ENCODE data around the gene BCAR1.
"Not testable (repeated sequence)": the region's sequence is repeated elsewhere in the genome, so short reads cannot be mapped to it uniquely, and the experiment has no call there.

The BCAR1 gene

GRCh38 chr16:75248142-75248535 lies 3.3 kb downstream of the BCAR1 start:
- no peak for DNase-seq (ENCODE audit: low spot score in 2 of 2)
- no peak overlapping the region for H3K27ac Mint-ChIP-seq (ENCODE audit: low read depth)
- H3K36me3 Mint-ChIP-seq (ENCODE audit: insufficient read depth), result no peaks in the 10 kb centered on the region
- no peak for ATAC-seq (replicated peaks; ENCODE audit: extremely low read depth, poor library complexity, severe bottlenecking)
- H3K4me3 Mint-ChIP-seq, result no peak overlapping the region
- no peaks in the 10 kb centered on the region for H3K9me3 Mint-ChIP-seq
- H3K27me3 Mint-ChIP-seq, result peaks cover 65% of the 10 kb centered on the region
- peaks cover 6% of the 10 kb centered on the region for H3K4me1 Mint-ChIP-seq

GRCh38 chr16:75247249-75247648 lies 4.2 kb downstream of the BCAR1 start:
- Mint-ChIP-seq H3K9me3 (no peaks in the 10 kb centered on the region), H3K27ac (ENCODE audit: low read depth) (no peak overlapping the region), H3K36me3 (ENCODE audit: insufficient read depth) (no peaks in the 10 kb centered on the region), H3K4me3 (no peak overlapping the region), H3K4me1 (peaks cover 6% of the 10 kb centered on the region), H3K27me3 (peaks cover 57% of the 10 kb centered on the region)
- no peak for ATAC-seq (replicated peaks; ENCODE audit: extremely low read depth, poor library complexity, severe bottlenecking)
- DNase-seq (ENCODE audit: low spot score in 2 of 2), result no peak

DNA sequence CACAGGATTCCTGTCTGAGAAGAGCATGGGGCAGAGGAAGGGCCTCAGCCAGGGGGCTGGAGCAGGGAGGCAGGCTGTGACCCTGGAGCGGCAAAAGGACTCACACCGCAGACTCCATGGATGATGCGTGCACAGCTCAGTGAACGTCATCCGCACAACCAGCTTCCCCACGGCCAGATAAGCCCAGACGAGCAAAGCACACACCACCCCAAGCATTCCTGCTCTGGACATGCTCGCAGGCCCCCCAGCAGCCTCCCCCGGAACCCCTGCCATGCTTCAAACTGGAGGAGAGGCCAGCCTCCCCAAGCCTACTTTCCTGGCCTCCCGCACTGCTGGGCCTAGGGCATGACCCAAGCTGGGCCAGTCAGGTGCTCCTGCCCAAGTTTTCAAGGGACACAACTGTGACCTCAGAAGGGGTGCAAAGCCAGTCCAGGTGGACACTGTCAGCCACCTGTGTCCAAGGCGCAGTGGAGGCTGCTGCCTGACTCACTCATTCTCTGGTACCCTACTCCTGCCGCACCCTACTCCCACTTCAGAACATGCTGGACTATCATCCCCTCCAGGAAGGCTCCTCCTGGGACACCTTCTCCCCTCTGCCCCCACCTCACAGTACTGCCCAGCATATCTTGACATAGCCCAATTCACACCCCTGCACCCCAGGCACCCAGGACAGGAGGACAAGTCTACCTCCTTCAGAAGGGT lies 4.8 kb downstream of the BCAR1 start:
- Mint-ChIP-seq H3K9me3 (no peaks in the 10 kb centered on the region), H3K4me1 (peaks cover 6% of the 10 kb centered on the region), H3K4me3 (no peak overlapping the region), H3K36me3 (ENCODE audit: insufficient read depth) (no peaks in the 10 kb centered on the region), H3K27me3 (peaks cover 51% of the 10 kb centered on the region), H3K27ac (ENCODE audit: low read depth) (no peak overlapping the region)
- ATAC-seq (replicated peaks; ENCODE audit: extremely low read depth, poor library complexity, severe bottlenecking) (no peak), DNase-seq (ENCODE audit: low spot score in 2 of 2) (no peak)

GRCh38 chr16:75244844-75245758 lies 6.3 kb downstream of the BCAR1 start:
- ATAC-seq (replicated peaks; ENCODE audit: extremely low read depth, poor library complexity, severe bottlenecking) (no peak), DNase-seq (ENCODE audit: low spot score in 2 of 2) (no peak)
- Mint-ChIP-seq H3K4me3 (no peak overlapping the region), H3K36me3 (ENCODE audit: insufficient read depth) (no peaks in the 10 kb centered on the region), H3K9me3 (no peaks in the 10 kb centered on the region), H3K27me3 (peaks cover 44% of the 10 kb centered on the region), H3K4me1 (peaks cover 6% of the 10 kb centered on the region), H3K27ac (ENCODE audit: low read depth) (no peak overlapping the region)

- no peak for DNase-seq (ENCODE audit: low spot score in 2 of 2)
- Mint-ChIP-seq H3K9me3 (no peaks in the 10 kb centered on the region), H3K4me3 (no peak overlapping the region), H3K4me1 (peaks cover 6% of the 10 kb centered on the region), H3K27ac (ENCODE audit: low read depth) (no peak overlapping the region), H3K27me3 (peaks cover 41% of the 10 kb centered on the region), H3K36me3 (ENCODE audit: insufficient read depth) (no peaks in the 10 kb centered on the region)
- no peak for ATAC-seq (replicated peaks; ENCODE audit: extremely low read depth, poor library complexity, severe bottlenecking)
Measured at GRCh38 chr16:75244225-75244809, 7.1 kb downstream of the BCAR1 start.

- no peak for ATAC-seq (replicated peaks; ENCODE audit: extremely low read depth, poor library complexity, severe bottlenecking)
- Mint-ChIP-seq H3K36me3 (ENCODE audit: insufficient read depth) (no peaks in the 10 kb centered on the region), H3K9me3 (no peaks in the 10 kb centered on the region), H3K4me1 (peaks cover 6% of the 10 kb centered on the region), H3K27ac (ENCODE audit: low read depth) (no peak overlapping the region), H3K27me3 (peaks cover 35% of the 10 kb centered on the region), H3K4me3 (no peak overlapping the region)
- no peak for DNase-seq (ENCODE audit: low spot score in 2 of 2)
Measured at GRCh38 chr16:75243667-75244224, 7.7 kb downstream of the BCAR1 start.

GRCh38 chr16:75242436-75243078 lies 8.9 kb downstream of the BCAR1 start:
- DNase-seq (ENCODE audit: low spot score in 2 of 2); H3K36me3 Mint-ChIP-seq (ENCODE audit: insufficient read depth); H3K4me1 Mint-ChIP-seq; ATAC-seq (replicated peaks; ENCODE audit: extremely low read depth, poor library complexity, severe bottlenecking); H3K27ac Mint-ChIP-seq (ENCODE audit: low read depth); H3K4me3 Mint-ChIP-seq; H3K9me3 Mint-ChIP-seq: not testable (repeated sequence)
- peaks cover 24% of the 10 kb centered on the region for H3K27me3 Mint-ChIP-seq

DNA sequence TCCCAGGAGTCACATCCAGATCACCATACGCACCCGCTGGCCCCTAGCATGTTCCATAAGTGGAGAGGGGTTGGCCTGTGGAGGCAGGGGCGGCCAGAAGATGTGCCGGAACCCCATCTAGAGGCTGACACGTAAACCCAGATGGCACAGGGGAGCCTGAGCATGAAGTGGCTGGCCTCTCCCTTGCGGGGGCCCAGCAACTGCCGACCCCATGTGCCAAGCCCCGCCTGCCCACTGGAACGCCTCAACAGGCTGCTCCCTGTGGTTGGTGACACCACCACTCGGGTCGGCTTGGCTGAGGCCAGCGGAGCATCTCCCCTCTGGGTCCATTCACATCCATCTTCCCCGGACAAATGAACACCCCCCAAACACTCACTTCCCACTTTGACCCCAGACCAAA lies 9.5 kb downstream of the BCAR1 start:
- no peak for DNase-seq (ENCODE audit: low spot score in 2 of 2)
- H3K36me3 Mint-ChIP-seq (ENCODE audit: insufficient read depth), result no peaks in the 10 kb centered on the region
- no peaks in the 10 kb centered on the region for H3K4me1 Mint-ChIP-seq
- ATAC-seq (replicated peaks; ENCODE audit: extremely low read depth, poor library complexity, severe bottlenecking), result no peak
- H3K27ac Mint-ChIP-seq (ENCODE audit: low read depth), result no peak overlapping the region
- no peaks in the 10 kb centered on the region for H3K9me3 Mint-ChIP-seq
- peaks cover 18% of the 10 kb centered on the region for H3K27me3 Mint-ChIP-seq
- no peak overlapping the region for H3K4me3 Mint-ChIP-seq

DNA sequence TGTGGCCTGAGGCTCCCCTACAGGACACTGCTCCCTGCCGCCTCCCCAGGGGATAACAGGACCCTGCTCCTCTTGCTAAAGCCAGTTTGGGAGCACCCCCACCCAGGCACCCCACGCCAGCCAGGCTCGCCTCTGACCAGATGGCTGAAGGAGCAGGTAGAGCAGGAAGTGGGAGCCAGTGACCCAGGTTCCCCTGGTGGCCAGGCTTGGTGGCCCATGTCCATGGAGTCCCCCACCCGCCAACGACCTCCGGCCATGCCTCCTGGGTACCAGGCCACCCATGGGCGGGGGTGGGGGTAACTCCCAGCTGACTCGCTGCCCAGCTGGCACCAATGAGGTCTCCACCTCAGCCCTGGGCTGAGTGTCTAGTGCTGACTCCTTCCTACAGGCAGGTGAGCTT lies 10.0 kb downstream of the BCAR1 start:
- Mint-ChIP-seq H3K4me3 (no peak overlapping the region), H3K27ac (ENCODE audit: low read depth) (no peak overlapping the region), H3K36me3 (ENCODE audit: insufficient read depth) (no peaks in the 10 kb centered on the region), H3K4me1 (no peaks in the 10 kb centered on the region), H3K27me3 (peaks cover 12% of the 10 kb centered on the region), H3K9me3 (no peaks in the 10 kb centered on the region)
- ATAC-seq (replicated peaks; ENCODE audit: extremely low read depth, poor library complexity, severe bottlenecking) (no peak), DNase-seq (ENCODE audit: low spot score in 2 of 2) (no peak)

DNA sequence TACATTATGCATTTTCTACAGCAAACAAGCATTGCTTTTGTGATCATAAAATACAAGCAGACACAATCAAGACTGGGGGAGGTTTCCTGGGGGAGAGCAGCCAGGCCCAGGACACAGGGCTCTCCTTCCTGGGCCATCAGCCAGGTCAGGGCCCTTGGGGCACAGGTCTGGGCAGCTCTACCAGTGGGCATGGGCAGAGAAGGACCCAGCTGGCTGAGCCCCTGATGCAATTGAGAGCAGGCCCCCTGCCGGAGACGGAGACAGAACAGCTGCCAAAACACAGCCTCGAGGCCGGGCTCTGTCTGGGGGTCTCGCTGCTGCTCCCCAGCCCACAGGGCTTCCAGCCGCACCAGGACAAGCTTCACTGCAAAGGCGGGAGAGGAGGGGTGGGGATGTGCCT lies 10.8 kb downstream of the BCAR1 start:
- not testable (repeated sequence) for DNase-seq (ENCODE audit: low spot score in 2 of 2); H3K27ac Mint-ChIP-seq (ENCODE audit: low read depth); H3K4me1 Mint-ChIP-seq; H3K36me3 Mint-ChIP-seq (ENCODE audit: insufficient read depth); ATAC-seq (replicated peaks; ENCODE audit: extremely low read depth, poor library complexity, severe bottlenecking); H3K27me3 Mint-ChIP-seq; H3K9me3 Mint-ChIP-seq; H3K4me3 Mint-ChIP-seq

DNA sequence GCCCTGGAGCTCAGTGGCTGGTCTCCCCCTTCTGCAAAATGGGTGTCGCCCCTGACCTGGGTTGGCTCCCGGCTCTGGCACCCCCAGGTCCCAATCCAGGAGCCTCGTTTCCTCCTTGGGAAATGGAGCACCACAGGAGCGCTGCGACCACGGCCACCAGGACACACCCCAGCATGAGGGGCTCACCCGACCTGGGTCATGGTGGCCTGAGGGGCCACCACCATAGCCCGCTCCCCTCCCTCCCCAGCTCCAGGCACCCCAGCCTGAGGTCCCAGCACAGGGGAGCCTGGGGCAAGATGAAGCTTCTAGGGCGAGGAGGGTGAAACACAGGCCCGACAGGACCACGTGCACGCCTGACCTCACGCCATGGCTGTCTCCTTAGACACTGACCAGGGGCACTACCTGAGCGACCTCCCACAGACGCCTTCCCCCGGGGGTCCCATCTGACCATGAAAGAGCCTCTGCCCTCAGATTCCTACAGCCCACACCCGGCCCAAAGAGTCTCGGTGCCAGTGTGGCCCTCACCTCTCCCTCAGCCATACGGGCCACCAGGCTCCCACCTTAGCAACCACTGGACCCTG lies 11.8 kb downstream of the BCAR1 start:
- Mint-ChIP-seq H3K36me3 (ENCODE audit: insufficient read depth) (no peaks in the 10 kb centered on the region), H3K4me1 (peaks cover under 1% of the 10 kb centered on the region), H3K27ac (ENCODE audit: low read depth) (no peak overlapping the region), H3K4me3 (no peak overlapping the region), H3K27me3 (peaks cover 7% of the 10 kb centered on the region), H3K9me3 (no peaks in the 10 kb centered on the region)
- ATAC-seq (replicated peaks; ENCODE audit: extremely low read depth, poor library complexity, severe bottlenecking), result no peak
- DNase-seq (ENCODE audit: low spot score in 2 of 2), result no peak
